Measurements from ENCODE around the gene COX7A2L.
"Not testable (repeated sequence)": the region's sequence is repeated elsewhere in the genome, so short reads cannot be mapped to it uniquely, and the experiment has no call there.

DNA sequence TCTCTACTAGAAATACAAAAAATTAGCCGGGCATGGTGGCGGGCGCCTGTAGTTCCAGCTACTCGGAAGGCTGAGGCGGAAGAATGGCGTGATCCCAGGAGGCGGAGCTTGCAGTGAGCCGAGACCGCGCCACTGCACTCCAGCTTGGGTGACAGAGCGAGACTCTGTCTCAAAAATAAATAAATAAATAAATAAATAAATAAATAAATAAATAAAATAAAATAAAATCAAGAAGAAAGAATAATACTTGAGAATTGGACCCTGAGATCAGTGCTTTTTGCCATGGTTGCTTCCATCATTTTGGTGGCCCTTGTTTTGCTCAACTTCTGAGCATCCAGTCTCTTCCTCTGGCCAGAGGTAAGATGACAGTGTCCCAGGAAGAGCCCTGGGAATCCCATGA, 37.0 kb upstream of the COX7A2L start:
- not testable (repeated sequence) for TF ChIP-seq EZH2 (IDR thresholded peaks at IDR 0.05; ENCODE audit: insufficient read depth, low read length)
- TF ChIP-seq, protein P1, sequence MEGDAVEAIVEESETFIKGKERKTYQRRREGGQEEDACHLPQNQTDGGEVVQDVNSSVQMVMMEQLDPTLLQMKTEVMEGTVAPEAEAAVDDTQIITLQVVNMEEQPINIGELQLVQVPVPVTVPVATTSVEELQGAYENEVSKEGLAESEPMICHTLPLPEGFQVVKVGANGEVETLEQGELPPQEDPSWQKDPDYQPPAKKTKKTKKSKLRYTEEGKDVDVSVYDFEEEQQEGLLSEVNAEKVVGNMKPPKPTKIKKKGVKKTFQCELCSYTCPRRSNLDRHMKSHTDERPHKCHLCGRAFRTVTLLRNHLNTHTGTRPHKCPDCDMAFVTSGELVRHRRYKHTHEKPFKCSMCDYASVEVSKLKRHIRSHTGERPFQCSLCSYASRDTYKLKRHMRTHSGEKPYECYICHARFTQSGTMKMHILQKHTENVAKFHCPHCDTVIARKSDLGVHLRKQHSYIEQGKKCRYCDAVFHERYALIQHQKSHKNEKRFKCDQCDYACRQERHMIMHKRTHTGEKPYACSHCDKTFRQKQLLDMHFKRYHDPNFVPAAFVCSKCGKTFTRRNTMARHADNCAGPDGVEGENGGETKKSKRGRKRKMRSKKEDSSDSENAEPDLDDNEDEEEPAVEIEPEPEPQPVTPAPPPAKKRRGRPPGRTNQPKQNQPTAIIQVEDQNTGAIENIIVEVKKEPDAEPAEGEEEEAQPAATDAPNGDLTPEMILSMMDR (IDR thresholded peaks at IDR 0.05; ENCODE audit: insufficient read depth, low read depth, low read length), result not testable (repeated sequence)
